Measurements from ENCODE around the gene ANTKMT.

ANTKMT gene

DNA sequence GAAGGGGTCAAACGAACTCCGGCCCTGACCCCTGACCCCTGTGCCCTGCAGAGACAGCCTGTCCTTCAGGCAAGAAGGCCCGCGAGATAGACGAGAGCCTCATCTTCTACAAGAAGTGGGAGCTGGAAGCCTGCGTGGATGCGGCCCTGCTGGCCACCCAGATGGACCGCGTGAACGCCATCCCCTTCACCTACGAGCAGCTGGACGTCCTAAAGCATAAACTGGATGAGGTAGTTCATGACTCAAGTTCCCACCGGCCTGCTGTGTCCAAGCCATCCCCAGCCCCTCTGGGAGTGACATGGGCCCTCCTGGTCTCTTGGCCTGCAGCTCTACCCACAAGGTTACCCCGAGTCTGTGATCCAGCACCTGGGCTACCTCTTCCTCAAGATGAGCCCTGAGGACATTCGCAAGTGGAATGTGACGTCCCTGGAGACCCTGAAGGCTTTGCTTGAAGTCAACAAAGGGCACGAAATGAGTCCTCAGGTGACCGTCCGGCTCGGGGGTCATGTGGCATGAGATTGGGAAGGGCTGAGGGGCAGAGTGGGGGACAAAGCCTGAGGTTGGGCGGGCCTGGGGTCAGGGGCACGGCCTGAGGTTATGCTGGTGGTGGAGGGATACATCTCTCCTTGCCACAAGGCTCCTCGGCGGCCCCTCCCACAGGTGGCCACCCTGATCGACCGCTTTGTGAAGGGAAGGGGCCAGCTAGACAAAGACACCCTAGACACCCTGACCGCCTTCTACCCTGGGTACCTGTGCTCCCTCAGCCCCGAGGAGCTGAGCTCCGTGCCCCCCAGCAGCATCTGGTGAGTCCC is 45.3 kb downstream of the ANTKMT start:
- no peak for DNase-seq

DNA sequence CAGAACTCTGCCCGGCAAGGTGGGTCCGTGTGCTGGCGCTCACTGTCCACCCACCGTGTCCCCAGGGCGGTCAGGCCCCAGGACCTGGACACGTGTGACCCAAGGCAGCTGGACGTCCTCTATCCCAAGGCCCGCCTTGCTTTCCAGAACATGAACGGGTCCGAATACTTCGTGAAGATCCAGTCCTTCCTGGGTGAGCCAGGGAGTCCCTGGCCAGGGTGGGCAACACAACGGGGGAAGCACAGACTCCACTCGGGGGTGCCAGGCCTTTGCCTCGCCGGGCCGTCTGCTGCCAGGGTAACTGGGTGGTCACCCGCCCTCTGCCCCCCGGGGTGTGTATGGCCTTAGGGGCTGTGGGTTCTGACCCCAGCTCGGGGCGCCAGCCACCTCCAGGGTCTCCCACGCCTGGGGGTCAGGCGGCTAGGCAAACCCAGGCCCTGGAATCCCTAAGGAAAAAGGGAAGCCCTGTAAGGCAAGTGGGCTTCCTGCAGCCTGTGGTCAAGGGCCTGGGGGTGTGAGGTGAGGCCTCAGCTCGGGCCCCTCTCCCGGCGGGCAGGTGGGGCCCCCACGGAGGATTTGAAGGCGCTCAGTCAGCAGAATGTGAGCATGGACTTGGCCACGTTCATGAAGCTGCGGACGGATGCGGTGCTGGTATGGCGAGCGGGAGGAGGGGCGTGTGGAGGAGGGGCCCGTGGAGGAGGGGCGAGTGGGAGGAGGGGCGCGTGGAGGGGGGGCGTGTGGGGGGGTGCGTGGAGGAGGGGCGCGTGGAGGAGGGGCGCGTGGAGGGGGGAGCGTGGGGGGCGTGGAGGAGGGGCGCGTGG is 46.1 kb downstream of the ANTKMT start:
- no peak for DNase-seq

DNA sequence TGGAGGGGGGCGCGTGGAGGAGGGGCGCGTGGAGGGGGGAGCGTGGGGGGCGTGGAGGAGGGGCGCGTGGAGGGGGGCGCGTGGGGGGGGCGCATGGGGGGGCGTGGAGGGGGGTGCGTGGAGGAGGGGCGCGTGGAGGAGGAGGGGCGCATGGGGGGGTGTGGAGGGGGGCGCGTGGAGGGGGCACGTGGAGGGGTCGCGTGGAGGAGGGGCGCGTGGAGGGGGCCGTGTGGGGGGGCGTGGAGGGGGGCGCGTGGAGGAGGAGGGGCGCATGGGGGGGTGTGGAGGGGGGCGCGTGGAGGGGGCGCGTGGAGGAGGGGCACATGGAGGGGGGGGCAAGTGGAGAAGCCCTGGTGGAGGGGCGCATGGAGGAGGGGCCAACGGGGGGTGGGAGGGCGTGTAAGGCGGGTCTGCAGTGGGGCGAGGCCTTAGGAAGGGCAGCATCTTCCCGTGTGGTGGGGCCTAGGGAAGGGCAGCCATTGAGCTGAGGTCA is 46.8 kb downstream of the ANTKMT start:
- no peak for DNase-seq

- DNase-seq = no peak
These were observed 47.5 kb downstream of the ANTKMT start for GRCh38 chr16:768428-768827.

- DNase-seq = no peak
These were observed 48.3 kb downstream of the ANTKMT start for GRCh38 chr16:769184-769784.

- no peak for DNase-seq
These were observed 49.0 kb downstream of the ANTKMT start for GRCh38 chr16:769934-770333.

- no peak for DNase-seq
These were observed 49.5 kb downstream of the ANTKMT start for GRCh38 chr16:770411-770810.
